GM19238 (cell line): ENCODE results near the gene IQCF5.
"Not testable (repeated sequence)": the region's sequence is repeated elsewhere in the genome, so short reads cannot be mapped to it uniquely, and the experiment has no call there.

Experiments used
- DNase-seq: peaks from one replicate; pipeline ENCODE4 v3.0.0; 2011; ENCODE audit warnings: low spot score; ENCODE audit not compliant: insufficient read length

IQCF5 gene

GRCh38 chr3:51869304-51869703, 6.1 kb downstream of the IQCF5 start:
- DNase-seq, result no peak

GRCh38 chr3:51868896-51869295, 6.5 kb downstream of the IQCF5 start:
- not testable (repeated sequence) for DNase-seq

GRCh38 chr3:51862886-51863285, 12.5 kb downstream of the IQCF5 start:
- DNase-seq, result no peak

GRCh38 chr3:51860703-51861665, 14.4 kb downstream of the IQCF5 start, which contains the start of gene IQCF2:
TSS of gene IQCF2 (plus strand) at chr3:51861615. CDS start at chr3:51861667, 52 bp downstream.
- no peak for DNase-seq

- not testable (repeated sequence) for DNase-seq
Measured at GRCh38 chr3:51855411-51855810, 20.0 kb downstream of the IQCF5 start.

DNA sequence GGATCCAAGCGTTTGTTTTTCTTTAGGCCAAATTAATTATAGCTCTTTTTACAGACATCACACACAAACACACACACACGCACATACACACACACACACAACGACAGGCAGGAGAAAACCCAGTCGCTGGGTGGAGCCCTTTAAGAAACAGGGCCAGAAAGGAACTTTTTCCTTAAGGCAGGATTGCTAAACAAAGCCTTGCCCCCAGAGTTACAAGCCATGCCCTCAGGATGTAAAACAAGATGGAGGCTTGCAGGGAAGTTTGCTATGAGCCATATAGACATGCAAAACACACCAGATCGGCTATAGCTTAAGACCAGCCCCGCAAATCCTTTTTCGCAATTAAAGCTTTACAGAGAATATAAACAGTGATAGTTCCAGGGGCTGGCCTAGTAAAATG, 30.3 kb downstream of the IQCF5 start:
- DNase-seq, result no peak

- no peak for DNase-seq
Measured at GRCh38 chr3:51836606-51837005, 38.8 kb downstream of the IQCF5 start.

DNA sequence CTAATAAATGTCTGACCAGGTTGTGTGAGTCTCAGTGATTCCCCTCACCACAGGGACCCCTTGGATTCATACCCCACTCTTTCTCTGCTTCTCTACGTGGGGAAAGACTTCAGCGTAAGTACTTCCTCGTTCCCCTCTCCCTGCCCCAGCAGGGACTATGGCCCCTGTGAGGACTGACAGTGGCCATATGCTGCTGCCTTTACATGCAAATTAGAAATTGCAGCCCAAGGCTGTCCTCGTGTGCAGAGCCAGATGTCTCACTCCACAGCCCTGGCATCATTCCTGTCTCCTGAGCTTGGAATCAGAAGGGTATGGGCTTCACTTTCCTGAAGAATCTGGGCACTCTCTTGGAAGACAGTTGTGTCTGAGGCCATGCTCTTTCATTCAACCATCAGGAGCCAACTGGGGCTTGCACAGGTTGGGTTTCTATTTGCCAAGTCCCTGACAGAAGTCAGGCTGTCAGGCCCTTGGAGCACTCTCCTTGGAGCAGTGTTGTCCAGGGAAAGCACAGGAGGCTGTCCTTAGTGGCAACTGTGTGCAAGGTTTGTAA, 44.5 kb downstream of the IQCF5 start:
- DNase-seq, result no peak

GRCh38 chr3:51830345-51830744, 45.1 kb downstream of the IQCF5 start:
- DNase-seq, result no peak

DNA sequence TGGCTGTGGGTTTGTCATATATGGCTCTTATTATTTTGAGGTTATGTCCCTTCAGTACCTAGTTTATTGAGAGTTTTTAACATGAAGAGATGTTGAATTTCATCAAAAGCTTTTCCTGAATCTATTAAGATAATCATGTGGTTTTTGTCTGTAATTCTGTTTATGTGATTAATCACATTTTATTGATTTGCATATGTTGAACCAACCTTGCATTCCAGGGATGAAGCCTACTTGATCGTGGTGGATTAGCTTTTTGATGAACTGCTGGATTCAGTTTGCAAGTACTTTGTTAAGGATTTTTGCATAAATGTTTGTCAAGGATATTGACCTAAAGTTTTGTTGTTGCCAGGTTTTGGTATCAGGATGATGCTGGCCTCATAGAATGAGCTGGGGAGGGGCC, 47.1 kb downstream of the IQCF5 start:
- no peak for DNase-seq
